Measurements from ENCODE around the gene ATP6V0A4. TPM values are rescaled to one million over a fixed set of nuclear protein-coding genes. Genes with fewer than 3 reads are reported as not detected.
"Not testable (repeated sequence)": the region's sequence is repeated elsewhere in the genome, so short reads cannot be mapped to it uniquely, and the experiment has no call there.

Gene ATP6V0A4
- total RNA-seq, 1 experiment from 2014 or later: 1.0 TPM

- BruUV-seq (replicated peaks): no TSS peak
- H3K36me3 ChIP-seq (ENCODE audit: low read depth, low read length): no peaks in the 10 kb centered on the region
- H3K79me2 ChIP-seq (ENCODE audit: low read length): no peaks in the 10 kb centered on the region
- intact Hi-C loops (cut with micrococcal nuclease): no loop called here
- no peaks in the 10 kb centered on the region for H3K9me2 ChIP-seq (replicated peaks; ENCODE audit: low read length)
- ChIA-PET POLR2A (ENCODE audit: unreplicated experiment) (no interaction called here), CTCF (no interaction called here)
- no peaks in the 10 kb centered on the region for H3K4me1 ChIP-seq (ENCODE audit: insufficient read depth, low read length)
- H3K4me3 ChIP-seq (ENCODE audit: low read length): no peak overlapping the region
- no peak for DNase-seq
- no peak overlapping the region for H3K27ac ChIP-seq (ENCODE audit: low read length)
- H3K9me3 ChIP-seq (ENCODE audit: low read length): no peaks in the 10 kb centered on the region
- ATAC-seq: no peak
- no peaks in the 10 kb centered on the region for H4K20me1 ChIP-seq (ENCODE audit: low read length)
- H3K27me3 ChIP-seq (ENCODE audit: low read length): peaks cover 10% of the 10 kb centered on the region
- H3F3A ChIP-seq (ENCODE audit: low read length, unreplicated experiment): no peaks in the 10 kb centered on the region
- TF ChIP-seq EZH2phosphoT487 (IDR thresholded peaks at IDR 0.05; ENCODE audit: borderline replicate concordance, low read length): no peak
- no peak for TF ChIP-seq CTCF (conservative IDR thresholded peaks at IDR 0.05; ENCODE audit: low read depth, low read length)
- TF ChIP-seq EZH2 (IDR thresholded peaks at IDR 0.05; ENCODE audit: low read length, unreplicated experiment): no peak
- H3K9ac ChIP-seq (ENCODE audit: low read length): no peak overlapping the region
- no peak overlapping the region for H2AFZ ChIP-seq (ENCODE audit: low read length)
- H3K4me2 ChIP-seq (ENCODE audit: low read length): no peak overlapping the region
These were observed 99.7 kb downstream of the ATP6V0A4 start for GRCh38 chr7:138698281-138698680.

- Histone ChIP-seq H3K4me2 (ENCODE audit: low read length) (no peak overlapping the region), H3K9ac (ENCODE audit: low read length) (no peak overlapping the region), H3K4me3 (ENCODE audit: low read length) (no peak overlapping the region), H3K27me3 (ENCODE audit: low read length) (peaks cover 10% of the 10 kb centered on the region), H3K4me1 (ENCODE audit: insufficient read depth, low read length) (no peaks in the 10 kb centered on the region), H3F3A (ENCODE audit: low read length, unreplicated experiment) (no peaks in the 10 kb centered on the region), H2AFZ (ENCODE audit: low read length) (no peak overlapping the region), H3K9me3 (ENCODE audit: low read length) (no peaks in the 10 kb centered on the region), H3K27ac (ENCODE audit: low read length) (no peak overlapping the region), H3K79me2 (ENCODE audit: low read length) (no peaks in the 10 kb centered on the region), H3K9me2 (replicated peaks; ENCODE audit: low read length) (no peaks in the 10 kb centered on the region), H4K20me1 (ENCODE audit: low read length) (no peaks in the 10 kb centered on the region), H3K36me3 (ENCODE audit: low read depth, low read length) (no peaks in the 10 kb centered on the region)
- TF ChIP-seq CTCF (conservative IDR thresholded peaks at IDR 0.05; ENCODE audit: low read depth, low read length) (no peak), EZH2 (IDR thresholded peaks at IDR 0.05; ENCODE audit: low read length, unreplicated experiment) (no peak)
- DNase-seq (no peak), ATAC-seq (no peak)
- intact Hi-C loops (cut with micrococcal nuclease): no loop called here
- ChIA-PET POLR2A (ENCODE audit: unreplicated experiment) (no interaction called here), CTCF (no interaction called here)
- BruUV-seq (replicated peaks): no TSS peak
These were observed 100.3 kb downstream of the ATP6V0A4 start for GRCh38 chr7:138697535-138698182.

DNA sequence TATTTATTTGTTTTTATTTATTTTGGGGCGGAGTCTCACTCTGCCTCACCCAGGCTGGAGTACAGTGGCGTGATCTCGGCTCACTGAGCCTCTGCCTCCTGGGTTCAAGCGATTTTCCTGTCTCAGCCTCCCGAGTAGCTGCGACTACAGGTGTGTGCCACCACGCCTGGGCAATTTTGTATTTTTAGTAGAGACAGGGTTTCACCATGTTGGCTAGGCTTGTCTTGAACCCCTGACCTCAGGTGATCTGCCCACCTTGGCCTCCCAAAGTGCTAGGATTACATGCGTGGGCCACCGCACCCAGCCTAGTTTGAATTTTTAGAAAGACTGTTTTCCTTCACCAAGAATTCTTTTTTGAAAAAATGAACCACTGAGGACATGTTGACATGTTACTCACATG is 102.2 kb downstream of the ATP6V0A4 start:
- H3K9me2 ChIP-seq (replicated peaks; ENCODE audit: low read length); intact Hi-C loops (cut with micrococcal nuclease); H3K4me3 ChIP-seq (ENCODE audit: low read length); ATAC-seq; POLR2A ChIA-PET (ENCODE audit: unreplicated experiment); CTCF ChIA-PET; H2AFZ ChIP-seq (ENCODE audit: low read length); DNase-seq; H3K4me1 ChIP-seq (ENCODE audit: insufficient read depth, low read length); BruUV-seq (replicated peaks); H4K20me1 ChIP-seq (ENCODE audit: low read length); H3K9ac ChIP-seq (ENCODE audit: low read length); H3K4me2 ChIP-seq (ENCODE audit: low read length); H3F3A ChIP-seq (ENCODE audit: low read length, unreplicated experiment); H3K9me3 ChIP-seq (ENCODE audit: low read length); H3K27ac ChIP-seq (ENCODE audit: low read length); H3K36me3 ChIP-seq (ENCODE audit: low read depth, low read length); H3K79me2 ChIP-seq (ENCODE audit: low read length): not testable (repeated sequence)
- peaks cover 10% of the 10 kb centered on the region for H3K27me3 ChIP-seq (ENCODE audit: low read length)

Data from PC-3 (cell line).